H1 (cell line): ENCODE results near the gene SLC37A3. TPM values are rescaled to one million over a fixed set of nuclear protein-coding genes. Genes with fewer than 3 reads are reported as not detected.
A peak's percentile ranks its signal among the peaks of the same experiment; 100 is the strongest.

ENCODE experiments used
- CTCF ChIA-PET: fragments of 300-600 bp; sonication (Branson Sonifier 250); formaldehyde crosslinking; loops from one replicate; lab custom pipeline; 2021; ENCODE audit not compliant: partially characterized antibody; lab: Charles Lee
- POLR2A ChIA-PET: fragments of 300-600 bp; sonication (Branson Sonifier 250); formaldehyde crosslinking; loops from one replicate; lab custom pipeline; 2021; ENCODE audit warnings: inconsistent platforms; ENCODE audit not compliant: partially characterized antibody; lab: Charles Lee
- DNase-seq, 2 experiments: peaks; one replicate each; pipeline versions ENCODE4 v3.0.0 to v3.0.0-alpha.2; 2010 to 2022; ENCODE audit warnings: low spot score in 2 of 2, low read depth in 1 of 2, mixed read lengths in 1 of 2
- FAIRE-seq: peaks from 2 replicates; lab custom pipeline; 2011; peaks lifted over from hg19 to GRCh38; lab: Jason Lieb, UNC
- H2AFZ ChIP-seq: 2 replicates; pipeline ENCODE4 v1.8.1; 2012; ENCODE audit warnings: low read length, inconsistent platforms
- H2AK5ac ChIP-seq: 2 replicates; pipeline ENCODE4 v1.6.1; 2013; ENCODE audit warnings: low read depth, low read length
- H2BK120ac ChIP-seq: replicated peaks from 2 replicates; pipeline ENCODE3; 2013; ENCODE audit warnings: low read depth, low read length, inconsistent platforms
- H2BK12ac ChIP-seq: 2 replicates; pipeline ENCODE4 v1.6.1; 2013; ENCODE audit warnings: low read depth, low read length
- H2BK15ac ChIP-seq: 2 replicates; pipeline ENCODE4 v1.6.1; 2013; ENCODE audit warnings: low read length
- H2BK20ac ChIP-seq: 2 replicates; pipeline ENCODE4 v1.6.1; 2013; ENCODE audit warnings: low read length
- H2BK5ac ChIP-seq: 2 replicates; pipeline ENCODE4 v1.6.1; 2013; ENCODE audit warnings: low read depth, low read length
- H3K14ac ChIP-seq: 2 replicates; pipeline ENCODE4 v1.6.1; 2013; ENCODE audit warnings: inconsistent platforms; ENCODE audit not compliant: insufficient read length
- H3K18ac ChIP-seq: 2 replicates; pipeline ENCODE4 v1.6.1; 2013; ENCODE audit warnings: low read length; ENCODE audit errors: extremely low read depth
- H3K23ac ChIP-seq: 2 replicates; pipeline ENCODE4 v1.6.1; 2013; ENCODE audit warnings: inconsistent platforms; ENCODE audit not compliant: insufficient read length
- H3K23me2 ChIP-seq: 2 replicates; pipeline ENCODE4 v1.6.1; 2013; ENCODE audit warnings: low read depth, low read length
- H3K27ac ChIP-seq: 2 replicates; pipeline ENCODE4 v1.6.1; 2011; ENCODE audit warnings: low read depth, low read length, inconsistent platforms
- H3K27me3 ChIP-seq, 4 experiments: replicated peaks in 1 of 4; 1 replicate in 1 of 4; 2 replicates in 3 of 4; pipeline versions ENCODE4 v1.6.1 to v1.8.1; 2011 to 2013; ENCODE audit warnings: low read length in 3 of 4, mild to moderate bottlenecking in 3 of 4, inconsistent platforms in 2 of 4, mixed read lengths in 2 of 4, moderate library complexity in 1 of 4; ENCODE audit not compliant: control insufficient read depth in 3 of 4, insufficient read depth in 3 of 4; ENCODE audit errors: extremely low read depth in 1 of 4
- H3K36me3 ChIP-seq, 4 experiments: 2 replicates each; pipeline versions ENCODE4 v1.6.1 to v1.8.1; 2011 to 2013; ENCODE audit warnings: mild to moderate bottlenecking in 4 of 4, low read length in 3 of 4, moderate library complexity in 2 of 4, control low read depth in 1 of 4, inconsistent platforms in 1 of 4; ENCODE audit not compliant: insufficient read depth in 4 of 4, control insufficient read depth in 2 of 4
- H3K4ac ChIP-seq: replicated peaks from 2 replicates; pipeline ENCODE3; 2013; ENCODE audit warnings: low read length, low read depth, mixed read lengths, inconsistent platforms; ENCODE audit not compliant: insufficient read length
- H3K4me1 ChIP-seq, 4 experiments: replicated peaks in 1 of 4; 1 replicate in 1 of 4; 2 replicates in 3 of 4; pipeline versions ENCODE4 v1.6.1 to v1.8.1; 2011 to 2013; ENCODE audit warnings: low read length in 3 of 4, inconsistent platforms in 2 of 4, mixed read lengths in 1 of 4; ENCODE audit not compliant: insufficient read depth in 4 of 4, control insufficient read depth in 3 of 4
- H3K4me2 ChIP-seq, 2 experiments: 2 replicates each; pipeline versions ENCODE4 v1.6.1 to v1.8.1; 2011 to 2013; ENCODE audit warnings: low read depth in 2 of 2, low read length in 2 of 2, control low read depth in 1 of 2, inconsistent platforms in 1 of 2, mild to moderate bottlenecking in 1 of 2; ENCODE audit not compliant: insufficient read depth in 1 of 2
- H3K4me3 ChIP-seq, 4 experiments: fragments of 200-600, 300-600 bp in 1 of 4; sonication (generic), shearing (Covaris generic), sonication (Bioruptor Twin) in 1 of 4; 2 replicates each; pipeline versions ENCODE4 v1.5.1 to v1.8.1; 2011 to 2016; ENCODE audit warnings: low read length in 4 of 4, low read depth in 3 of 4, control low read depth in 2 of 4, inconsistent platforms in 2 of 4, mild to moderate bottlenecking in 2 of 4, mixed read lengths in 1 of 4, moderate library complexity in 1 of 4; ENCODE audit not compliant: insufficient read depth in 2 of 4; ENCODE audit errors: extremely low read depth in 1 of 4
- H3K56ac ChIP-seq: replicated peaks from 2 replicates; pipeline ENCODE3; 2013; ENCODE audit warnings: low read depth, mild to moderate bottlenecking, mixed read lengths, low read length, inconsistent platforms; ENCODE audit not compliant: insufficient read length
- H3K79me1 ChIP-seq: 2 replicates; pipeline ENCODE4 v1.6.1; 2013; ENCODE audit warnings: low read depth, low read length, control low read depth
- H3K79me2 ChIP-seq, 2 experiments: 2 replicates each; pipeline versions ENCODE4 v1.6.1 to v1.8.1; 2012 to 2013; ENCODE audit warnings: low read length in 2 of 2, mild to moderate bottlenecking in 2 of 2, inconsistent platforms in 1 of 2; ENCODE audit not compliant: insufficient read depth in 2 of 2, control insufficient read depth in 1 of 2
- H3K9ac ChIP-seq, 4 experiments: replicated peaks in 1 of 4; 1 replicate in 1 of 4; 2 replicates in 3 of 4; pipeline versions ENCODE4 v1.6.1 to v1.8.1; 2011 to 2013; ENCODE audit warnings: low read depth in 3 of 4, low read length in 3 of 4, control low read depth in 2 of 4, mild to moderate bottlenecking in 2 of 4, moderate library complexity in 2 of 4, inconsistent platforms in 1 of 4; ENCODE audit errors: extremely low read depth in 1 of 4
- H3K9me3 ChIP-seq, 2 experiments: 2 replicates each; pipeline versions ENCODE4 v1.6.1 to v1.8.1; 2012 to 2013; ENCODE audit warnings: mild to moderate bottlenecking in 2 of 2, moderate library complexity in 2 of 2, control low read depth in 1 of 2, inconsistent platforms in 1 of 2, low read depth in 1 of 2, low read length in 1 of 2, mixed read lengths in 1 of 2; ENCODE audit not compliant: insufficient read depth in 2 of 2
- H4K20me1 ChIP-seq, 2 experiments: replicated peaks in 1 of 2; 2 replicates each; pipeline versions ENCODE3 to v1.8.1; 2011 to 2013; ENCODE audit warnings: inconsistent platforms in 2 of 2, low read length in 2 of 2, mild to moderate bottlenecking in 1 of 2; ENCODE audit not compliant: insufficient read depth in 2 of 2, control insufficient read depth in 1 of 2
- H4K5ac ChIP-seq: 2 replicates; pipeline ENCODE4 v1.6.1; 2013; ENCODE audit warnings: low read length, low read depth, mixed read lengths, inconsistent platforms; ENCODE audit not compliant: insufficient read length
- H4K8ac ChIP-seq: 2 replicates; pipeline ENCODE4 v1.8.0; 2013; ENCODE audit warnings: mild to moderate bottlenecking, moderate library complexity, low read length, inconsistent platforms; ENCODE audit not compliant: insufficient read depth; ENCODE audit errors: extremely low read depth
- H4K91ac ChIP-seq: replicated peaks from 2 replicates; pipeline ENCODE3; 2013; ENCODE audit warnings: low read length, mixed read lengths, inconsistent platforms; ENCODE audit not compliant: insufficient read length
- CTCF ChIP-seq, 3 experiments: IDR thresholded peaks; 1 replicate in 2 of 3; 2 replicates in 1 of 3; pipeline versions ENCODE4 v1.5.1 to v1.6.1; 2011; ENCODE audit warnings: low read length in 3 of 3, mild to moderate bottlenecking in 3 of 3, inconsistent platforms in 2 of 3, low read depth in 1 of 3, moderate library complexity in 1 of 3; ENCODE audit not compliant: insufficient read depth in 1 of 3; ENCODE audit errors: control extremely low read depth in 1 of 3
- RAD21 ChIP-seq, 2 experiments: IDR thresholded peaks in 1 of 2; conservative IDR thresholded peaks in 1 of 2; 2 replicates each; pipeline ENCODE4 v1.6.1; 2011; ENCODE audit warnings: low read depth in 2 of 2, low read length in 2 of 2, improper control_type of control experiment in 1 of 2, inconsistent platforms in 1 of 2, mild to moderate bottlenecking in 1 of 2, moderate library complexity in 1 of 2
- SP4 ChIP-seq: IDR thresholded peaks from 2 replicates; pipeline ENCODE4 v1.6.1; 2012; ENCODE audit warnings: low read length, inconsistent platforms
- WGBS, 2 experiments: shearing (Covaris generic) in 1 of 2; methylation state at CpG; one replicate each; pipeline versions ENCODE4 v1.1.6 to v1.1.7; 2013 to 2015; ENCODE audit warnings: low lambda C conversion rate in 2 of 2, mixed read lengths in 2 of 2, inconsistent platforms in 1 of 2, low coverage in 1 of 2, missing lambda C conversion rate in 1 of 2; ENCODE audit not compliant: insufficient replicate concordance in 2 of 2, insufficient coverage in 1 of 2, insufficient read length in 1 of 2; ENCODE audit errors: extremely low coverage in 1 of 2, missing lambda C conversion rate in 1 of 2; 5-methylcytosine and 5-hydroxymethylcytosine counted together
- polyA plus RNA-seq, 7 experiments: library from polyadenylated mRNA; depleted of rRNA in 3 of 7; stranded (reverse) in 5 of 7; unstranded in 2 of 7; fragments of >200 nt in 5 of 7; fragments of 200-250 nt in 2 of 7; gene quantifications; 1 replicate in 5 of 7; 2 replicates in 1 of 7; 4 replicates in 1 of 7; pipeline versions ENCODE4 v1.2.1 to v1.2.3, GENCODE V29; 2011 to 2013; ENCODE audit warnings: missing spikeins in 2 of 7, mixed read lengths in 2 of 7
- total RNA-seq: library from RNA; stranded (reverse); fragmentation: NEBNext Ultra II Directional; extraction: Animal tissue kit (Norgen Biotek cat#: 25700); gene quantifications from 2 replicates; pipeline ENCODE4 v1.2.1, GENCODE V29; 2021

The SLC37A3 gene
- total and polyA plus RNA-seq, 2 of the 8 experiments (the other 6 are each of a cell fraction or from before 2014, with no cell fraction given), result 58.2 to 71.0 TPM

- H3K4ac ChIP-seq, result no peak overlapping the region
- H3K23me2 ChIP-seq, result no peaks in the 10 kb centered on the region
- H2BK5ac ChIP-seq, result no peak overlapping the region
- CTCF ChIA-PET, result interaction anchor here (0.7 to 1.8 kb wide), 12 partner anchors 10 to 678 kb away, joined by 3 to 6 read pairs (median 4); no protein-coding TSS in a partner anchor
- H3K9ac ChIP-seq, result no peak overlapping the region
- no peaks in the 10 kb centered on the region for H3K79me2 ChIP-seq
- H3K23ac ChIP-seq, result no peak overlapping the region
- no peak overlapping the region for H2BK20ac ChIP-seq
- H2AFZ ChIP-seq, result no peak overlapping the region
- DNase-seq (no peak), FAIRE-seq (no peak)
- no peak overlapping the region for H4K5ac ChIP-seq
- no peaks in the 10 kb centered on the region for H3K27me3 ChIP-seq
- WGBS, 2 experiments, result 93% methylated on average over 6 of the region's 6 CpGs; no CpG with 5 or more reads in 1 of the 2 experiments
- H3K79me1 ChIP-seq, result no peaks in the 10 kb centered on the region
- no peak for TF ChIP-seq SP4
- peak; percentile 27 to 45 for TF ChIP-seq RAD21 (IDR thresholded peaks at IDR 0.05 in 1 of 2, conservative IDR thresholded peaks at IDR 0.05 in 1 of 2; ENCODE audit: low read depth in 2 of 2, low read length in 2 of 2)
- TF ChIP-seq CTCF (IDR thresholded peaks at IDR 0.05; ENCODE audit: control extremely low read depth in 1 of 3, insufficient read depth in 1 of 3, low read depth in 1 of 3, low read length in 3 of 3), result peak in 2 of 3 experiments; percentile 31 to 35; a peak in 3 of 4 replicates
- H3K36me3 ChIP-seq, result no peaks in the 10 kb centered on the region
- no peak overlapping the region for H3K18ac ChIP-seq
- no peak overlapping the region for H2BK120ac ChIP-seq
- no peak overlapping the region for H2BK15ac ChIP-seq
- H3K4me1 ChIP-seq, result no peaks in the 10 kb centered on the region
- no peak overlapping the region for H2BK12ac ChIP-seq
- no peaks in the 10 kb centered on the region for H3K9me3 ChIP-seq
- H3K27ac ChIP-seq, result no peak overlapping the region
- H4K91ac ChIP-seq, result no peak overlapping the region
- H2AK5ac ChIP-seq, result no peak overlapping the region
- no peak overlapping the region; the same call in 1 of the 2 replicates for H4K8ac ChIP-seq
- H3K14ac ChIP-seq, result no peak overlapping the region
- POLR2A ChIA-PET, result interaction anchor here (0.7 kb wide), 1 partner anchor 836 kb away, joined by 3 read pairs; no protein-coding TSS in a partner anchor
- no peak overlapping the region for H3K4me2 ChIP-seq
- H3K56ac ChIP-seq, result no peak overlapping the region
- no peaks in the 10 kb centered on the region for H4K20me1 ChIP-seq
- H3K4me3 ChIP-seq, result no peak overlapping the region
These were observed 101.1 kb downstream of the SLC37A3 start for GRCh38 chr7:140297192-140297591.
